ENCODE measurements around the gene CRB2. TPM values are rescaled to one million over a fixed set of nuclear protein-coding genes. Genes with fewer than 3 reads are reported as not detected.
"Not testable (repeated sequence)": the region's sequence is repeated elsewhere in the genome, so short reads cannot be mapped to it uniquely, and the experiment has no call there.

The CRB2 gene
- total RNA-seq, 3 donors from 2014 or later, result 0.03 TPM; not detected in 2

DNA sequence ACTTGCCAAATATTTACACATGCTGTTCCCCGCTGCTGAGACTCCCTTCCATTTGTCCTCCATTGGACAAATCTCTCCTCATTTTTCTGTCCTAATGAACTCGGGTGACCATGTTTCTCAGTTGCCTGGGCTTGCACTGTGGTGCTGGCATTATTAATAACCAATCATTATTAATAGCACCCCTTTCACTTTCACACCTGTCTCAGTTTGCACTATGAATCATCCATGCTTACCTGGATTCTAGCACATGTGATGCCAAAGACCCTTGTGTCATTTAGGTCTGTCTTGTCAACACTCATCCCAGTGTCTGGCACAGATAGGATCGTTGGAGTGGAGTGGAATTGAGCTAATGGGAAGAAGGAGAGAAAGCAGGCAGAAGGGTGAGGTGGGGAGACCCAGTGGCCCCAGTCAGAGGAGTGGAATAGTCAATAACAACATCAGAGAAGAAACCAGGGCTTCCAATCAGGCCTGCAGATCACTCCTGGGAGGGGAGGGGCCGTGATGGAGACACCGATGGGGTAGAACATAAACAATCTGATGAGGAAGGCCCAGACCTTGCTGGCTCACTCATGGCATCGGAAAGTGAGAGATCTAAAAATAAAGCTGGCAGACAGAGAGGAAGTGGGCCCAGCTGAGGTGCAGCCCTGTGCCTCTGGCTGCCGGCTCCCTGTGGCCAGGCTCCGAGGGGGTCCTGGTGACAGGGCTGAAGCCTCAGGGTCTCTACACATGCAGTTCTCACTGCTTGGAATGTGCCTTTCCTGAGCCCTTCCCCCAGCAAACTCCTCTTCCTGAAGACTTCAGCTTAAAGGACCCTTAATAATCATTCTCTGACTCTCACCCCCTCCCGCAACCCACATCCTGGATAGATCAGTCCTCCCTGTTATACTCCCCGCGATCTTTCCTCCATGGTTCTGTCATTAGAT lies 33.5 kb upstream of the CRB2 start:
- H3K4me1 Mint-ChIP-seq (ENCODE audit: low read depth), result peaks cover 34% of the 10 kb centered on the region

GRCh38 chr9:123323196-123324013 lies 32.6 kb upstream of the CRB2 start:
- DNase-seq, result no peak
- peak overlapping the region; percentile 59 for H3K4me3 Mint-ChIP-seq

More for the DNA sequence above, 33.5 kb upstream of the CRB2 start:
- Mint-ChIP-seq H3K27me3 (ENCODE audit: low read depth) (no peaks in the 10 kb centered on the region), H3K4me3 (peak overlapping the region; percentile 59), H3K36me3 (ENCODE audit: insufficient read depth) (no peaks in the 10 kb centered on the region), H3K9me3 (no peaks in the 10 kb centered on the region)
- peak; percentile 84 to 88 for ATAC-seq
- DNase-seq, result peak; percentile 37

GRCh38 chr9:123324767-123325183 lies 31.2 kb upstream of the CRB2 start:
- Mint-ChIP-seq H3K4me1 (ENCODE audit: low read depth) (peaks cover 36% of the 10 kb centered on the region), H3K36me3 (ENCODE audit: insufficient read depth) (no peaks in the 10 kb centered on the region), H3K4me3 (no peak overlapping the region), H3K9me3 (no peaks in the 10 kb centered on the region), H3K27me3 (ENCODE audit: low read depth) (no peaks in the 10 kb centered on the region)
- no peak for DNase-seq
- ATAC-seq, result no peak

More at GRCh38 chr9:123323196-123324013, 32.6 kb upstream of the CRB2 start:
- Mint-ChIP-seq H3K9me3 (no peaks in the 10 kb centered on the region), H3K4me1 (ENCODE audit: low read depth) (peaks cover 34% of the 10 kb centered on the region), H3K27me3 (ENCODE audit: low read depth) (no peaks in the 10 kb centered on the region), H3K36me3 (ENCODE audit: insufficient read depth) (no peaks in the 10 kb centered on the region)
- ATAC-seq, result no peak

DNA sequence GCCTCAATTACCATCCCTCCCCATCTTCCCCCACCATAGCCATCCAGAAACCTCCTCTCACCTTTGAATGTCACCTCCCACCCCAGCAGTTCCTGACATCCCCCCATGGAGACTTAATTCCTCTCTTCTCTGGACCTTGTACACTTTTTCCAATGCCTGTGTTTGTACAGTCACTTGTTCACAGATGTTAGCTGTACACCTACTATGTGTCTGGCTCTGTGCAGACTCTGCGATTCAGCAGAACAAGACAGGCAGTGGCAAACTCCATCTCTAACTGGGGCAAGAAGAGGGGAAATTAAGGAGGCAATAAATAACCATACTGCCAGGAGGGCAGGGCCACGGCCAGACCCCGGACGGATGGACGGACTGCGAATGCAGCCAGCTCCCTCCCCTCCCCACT lies 29.8 kb upstream of the CRB2 start:
- no peaks in the 10 kb centered on the region for H3K9me3 Mint-ChIP-seq
- H3K36me3 Mint-ChIP-seq (ENCODE audit: insufficient read depth), result no peaks in the 10 kb centered on the region
- H3K27me3 Mint-ChIP-seq (ENCODE audit: low read depth), result no peaks in the 10 kb centered on the region
- no peak overlapping the region for H3K4me3 Mint-ChIP-seq
- H3K4me1 Mint-ChIP-seq (ENCODE audit: low read depth), result peaks cover 32% of the 10 kb centered on the region
- DNase-seq, result no peak
- no peak for ATAC-seq

DNA sequence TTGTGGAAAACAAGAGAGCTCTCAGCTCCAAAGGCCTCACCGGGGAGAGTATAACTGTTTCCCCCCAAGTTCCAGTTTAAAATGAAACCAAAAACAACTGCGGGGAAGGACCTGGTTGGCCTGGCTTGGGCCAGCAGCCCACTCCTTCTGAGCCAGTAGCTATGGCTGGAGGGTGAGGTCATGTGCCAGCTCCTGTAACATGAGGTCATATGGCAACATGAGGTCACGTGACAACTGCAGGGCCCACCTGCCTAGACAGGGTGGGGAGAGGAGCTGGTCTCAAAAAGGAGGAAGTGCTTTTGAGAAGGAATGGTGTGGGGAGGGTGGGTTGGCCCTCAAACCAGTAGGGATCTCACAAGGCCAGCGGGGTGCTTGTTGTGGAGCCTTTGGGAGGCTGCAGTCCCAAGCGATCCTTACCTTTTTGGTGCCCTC lies 29.3 kb upstream of the CRB2 start:
- H3K9me3 Mint-ChIP-seq, result no peaks in the 10 kb centered on the region
- no peak for ATAC-seq
- peaks cover 27% of the 10 kb centered on the region for H3K4me1 Mint-ChIP-seq (ENCODE audit: low read depth)
- no peak for DNase-seq
- H3K27me3 Mint-ChIP-seq (ENCODE audit: low read depth), result no peaks in the 10 kb centered on the region
- no peak overlapping the region for H3K4me3 Mint-ChIP-seq
- no peaks in the 10 kb centered on the region for H3K36me3 Mint-ChIP-seq (ENCODE audit: insufficient read depth)

GRCh38 chr9:123327697-123328100 lies 28.3 kb upstream of the CRB2 start:
- Mint-ChIP-seq H3K4me1 (ENCODE audit: low read depth) (peaks cover 17% of the 10 kb centered on the region), H3K36me3 (ENCODE audit: insufficient read depth) (no peaks in the 10 kb centered on the region), H3K9me3 (no peaks in the 10 kb centered on the region), H3K4me3 (no peak overlapping the region), H3K27me3 (ENCODE audit: low read depth) (no peaks in the 10 kb centered on the region)
- DNase-seq (no peak), ATAC-seq (no peak)

DNA sequence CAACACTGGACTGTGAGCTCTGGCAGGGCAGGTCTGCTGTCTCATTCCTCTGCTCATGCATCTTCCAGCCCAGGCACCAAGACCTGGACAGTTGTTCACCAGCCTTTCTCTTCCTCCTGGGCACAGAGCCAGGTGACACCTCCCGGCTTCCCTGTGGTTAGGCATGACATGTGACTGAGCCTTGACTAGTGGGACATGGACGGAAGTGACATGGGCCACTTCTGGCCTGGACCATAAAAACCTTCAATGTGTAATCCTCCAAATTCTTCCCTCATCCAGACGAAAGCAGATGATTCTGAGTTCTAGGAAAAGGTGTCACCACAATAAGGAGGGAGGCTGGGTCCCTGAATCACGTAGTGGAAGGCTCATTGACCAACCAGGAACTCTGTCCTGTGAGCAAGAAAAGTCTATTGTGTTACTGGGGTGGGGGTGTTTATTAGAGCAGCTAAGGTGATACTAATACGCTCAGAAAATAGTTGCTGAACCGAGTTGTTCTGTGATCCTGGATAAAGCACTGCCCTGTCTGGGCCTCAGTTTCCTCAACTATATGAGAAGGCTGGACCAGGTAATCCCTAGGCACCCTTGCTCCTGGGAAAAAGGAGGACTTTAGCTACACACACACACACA lies 26.6 kb upstream of the CRB2 start:
- Mint-ChIP-seq H3K4me3 (no peak overlapping the region), H3K27me3 (ENCODE audit: low read depth) (no peaks in the 10 kb centered on the region), H3K4me1 (ENCODE audit: low read depth) (peaks cover 11% of the 10 kb centered on the region), H3K36me3 (ENCODE audit: insufficient read depth) (no peaks in the 10 kb centered on the region), H3K9me3 (no peaks in the 10 kb centered on the region)
- ATAC-seq, result no peak
- no peak for DNase-seq

DNA sequence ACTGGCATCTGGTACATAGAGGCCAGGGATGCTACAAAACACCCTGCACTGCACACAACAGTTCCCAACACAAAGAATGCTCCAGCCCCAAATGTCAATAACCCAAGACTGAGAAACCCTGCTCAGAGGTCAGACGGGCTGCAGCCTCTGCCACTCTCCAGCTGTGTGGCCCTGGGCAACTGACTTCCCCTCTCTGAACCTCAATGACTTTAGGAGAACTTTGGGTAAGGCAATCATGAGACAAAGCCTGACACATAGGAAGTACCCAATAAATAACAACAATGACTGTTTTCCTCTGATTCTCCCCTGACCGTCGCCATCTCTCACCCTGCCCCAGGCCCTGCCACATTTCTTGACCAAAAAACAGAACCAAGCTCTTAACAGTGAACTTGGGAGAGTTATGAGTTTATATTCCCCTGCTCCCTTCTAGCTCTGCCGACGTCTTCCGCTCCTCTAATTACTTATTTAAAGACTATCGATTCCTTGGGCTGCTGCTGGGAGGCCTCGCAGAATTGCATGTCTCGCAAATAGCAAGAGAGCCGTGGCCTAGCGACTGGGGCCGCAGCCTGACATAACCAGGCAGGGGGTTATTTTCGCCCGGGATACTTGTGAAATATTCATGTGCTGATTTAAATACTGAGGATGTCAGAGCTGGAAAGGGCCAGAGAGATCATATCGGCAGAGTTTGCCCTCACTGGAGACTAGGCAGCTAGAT lies 24.5 kb upstream of the CRB2 start:
- Mint-ChIP-seq H3K4me3 (no peak overlapping the region), H3K9me3 (no peaks in the 10 kb centered on the region), H3K36me3 (ENCODE audit: insufficient read depth) (no peaks in the 10 kb centered on the region), H3K27me3 (ENCODE audit: low read depth) (no peaks in the 10 kb centered on the region), H3K4me1 (ENCODE audit: low read depth) (peaks cover 8% of the 10 kb centered on the region)
- ATAC-seq, result no peak
- no peak for DNase-seq

DNA sequence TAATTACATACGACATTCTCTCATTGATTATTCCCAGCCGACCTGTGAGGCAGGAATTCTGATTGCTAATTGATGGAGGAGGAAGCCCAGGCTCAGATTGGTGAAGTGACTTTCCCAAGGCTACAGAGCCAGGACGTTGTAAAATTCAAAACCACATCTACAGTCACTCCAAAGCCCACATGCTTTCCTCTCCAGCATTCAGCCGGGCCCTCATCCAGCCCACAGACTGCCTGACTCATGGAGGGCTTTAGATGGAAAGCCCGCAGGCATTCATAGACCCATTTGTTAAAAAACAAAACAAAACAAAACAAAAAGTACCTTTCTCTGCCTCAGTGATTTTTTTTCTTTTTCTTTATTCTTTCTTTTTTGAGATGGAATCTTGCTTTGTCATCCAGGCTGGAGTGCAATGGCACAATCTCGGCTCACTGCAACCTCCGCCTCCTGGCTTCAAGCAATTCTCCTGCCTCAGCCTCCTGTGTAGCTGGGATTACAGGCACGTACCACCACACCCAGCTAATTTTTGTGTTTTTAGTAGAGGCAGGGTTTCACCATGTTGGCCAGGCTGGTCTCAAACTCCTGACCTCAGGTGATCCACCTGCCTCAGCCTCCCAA lies 22.8 kb upstream of the CRB2 start:
- DNase-seq; H3K4me3 Mint-ChIP-seq; H3K27me3 Mint-ChIP-seq (ENCODE audit: low read depth); H3K36me3 Mint-ChIP-seq (ENCODE audit: insufficient read depth); H3K9me3 Mint-ChIP-seq: not testable (repeated sequence)
- peaks cover 13% of the 10 kb centered on the region for H3K4me1 Mint-ChIP-seq (ENCODE audit: low read depth)
- peak; percentile 57 to 71 for ATAC-seq

DNA sequence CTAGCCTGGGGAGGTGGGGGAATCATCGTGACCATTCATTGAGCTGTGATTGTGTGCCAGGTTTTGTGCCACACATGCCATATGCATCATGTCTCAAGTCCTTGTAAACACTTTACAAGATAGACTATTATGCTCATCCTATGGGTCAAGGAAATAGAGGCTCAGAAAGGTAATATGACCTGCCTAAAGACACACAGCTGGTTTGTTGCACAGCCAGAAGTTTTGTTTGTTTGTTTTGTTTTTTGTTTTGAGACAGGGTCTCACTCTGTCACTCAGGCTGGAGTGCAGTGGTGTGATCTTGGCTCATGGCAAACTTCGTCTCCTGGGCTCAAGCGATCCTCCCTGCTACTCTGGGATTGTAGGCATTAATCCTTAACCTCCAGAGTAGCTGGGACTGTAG lies 21.4 kb upstream of the CRB2 start:
- no peaks in the 10 kb centered on the region for H3K27me3 Mint-ChIP-seq (ENCODE audit: low read depth)
- peaks cover 24% of the 10 kb centered on the region for H3K4me1 Mint-ChIP-seq (ENCODE audit: low read depth)
- DNase-seq, result no peak
- H3K9me3 Mint-ChIP-seq, result no peaks in the 10 kb centered on the region
- H3K36me3 Mint-ChIP-seq (ENCODE audit: insufficient read depth), result no peaks in the 10 kb centered on the region
- H3K4me3 Mint-ChIP-seq, result no peak overlapping the region
- ATAC-seq, result no peak

DNA sequence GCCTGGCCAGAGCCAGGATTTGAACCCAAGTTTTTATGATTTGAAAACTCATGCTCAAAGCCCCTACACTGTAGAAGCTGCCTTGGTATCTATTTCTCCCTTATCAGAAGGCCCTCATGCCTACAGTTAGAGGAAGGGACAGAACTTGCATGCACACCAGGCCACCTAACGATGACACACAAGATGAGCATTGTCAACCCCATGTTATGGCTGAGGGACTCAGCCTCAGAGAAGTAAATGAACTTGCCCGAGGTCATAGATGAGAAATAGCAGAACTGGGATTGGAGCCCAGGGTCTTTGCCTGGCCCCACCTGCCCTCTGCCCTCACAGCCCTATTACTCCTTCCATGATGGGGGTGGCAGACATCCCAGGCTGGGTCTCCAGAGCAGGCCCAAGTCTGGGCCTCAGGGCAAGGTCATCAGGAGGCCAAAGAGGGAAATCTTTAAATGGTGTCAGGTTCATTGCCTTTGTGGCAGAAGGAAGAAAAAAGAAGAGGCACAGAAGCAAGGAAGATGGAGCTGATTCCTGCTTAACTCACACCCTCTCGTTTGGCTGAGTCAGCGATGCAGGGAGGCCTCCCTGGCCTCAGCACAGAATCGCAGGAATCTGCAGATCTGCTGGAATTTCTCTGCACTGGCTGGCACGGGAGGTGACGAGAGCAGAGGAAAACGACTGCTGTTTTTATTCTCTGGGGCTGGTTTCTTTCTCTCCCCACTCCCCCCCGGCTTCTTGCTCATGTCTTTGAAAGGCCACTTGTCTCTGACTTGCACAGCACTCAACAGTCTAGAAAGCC lies 20.6 kb upstream of the CRB2 start:
- H3K4me3 Mint-ChIP-seq, result no peak overlapping the region
- H3K36me3 Mint-ChIP-seq (ENCODE audit: insufficient read depth), result no peaks in the 10 kb centered on the region

GRCh38 chr9:123335986-123336329 lies 20.0 kb upstream of the CRB2 start:
- H3K27me3 Mint-ChIP-seq (ENCODE audit: low read depth), result no peaks in the 10 kb centered on the region
- H3K4me1 Mint-ChIP-seq (ENCODE audit: low read depth), result peaks cover 37% of the 10 kb centered on the region

More for the DNA sequence above, 20.6 kb upstream of the CRB2 start:
- Mint-ChIP-seq H3K9me3 (no peaks in the 10 kb centered on the region), H3K4me1 (ENCODE audit: low read depth) (peaks cover 31% of the 10 kb centered on the region), H3K27me3 (ENCODE audit: low read depth) (no peaks in the 10 kb centered on the region)
- DNase-seq (no peak), ATAC-seq (no peak)

DNA sequence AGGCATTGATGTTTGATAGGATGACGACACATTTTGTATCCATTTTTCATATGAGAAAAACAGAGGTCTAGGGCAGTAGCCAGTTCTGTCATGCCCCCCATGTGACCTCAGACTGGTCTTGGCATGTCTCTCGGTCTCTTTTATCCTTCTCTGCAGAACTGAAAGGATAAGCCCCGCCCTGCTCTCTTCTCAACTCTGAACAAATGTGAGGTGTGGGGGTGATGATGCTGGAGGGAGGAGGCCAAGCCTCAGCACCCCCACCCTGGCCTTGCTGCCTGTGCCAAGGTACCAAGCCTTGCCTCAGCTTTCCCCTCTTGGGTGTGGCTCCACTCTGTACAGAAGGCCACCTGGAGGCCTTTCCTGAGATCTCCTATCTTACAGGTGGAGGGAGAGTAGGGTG lies 19.5 kb upstream of the CRB2 start:
- H3K27me3 Mint-ChIP-seq (ENCODE audit: low read depth), result no peaks in the 10 kb centered on the region
- H3K4me1 Mint-ChIP-seq (ENCODE audit: low read depth), result peaks cover 42% of the 10 kb centered on the region
- no peak overlapping the region for H3K4me3 Mint-ChIP-seq
- no peaks in the 10 kb centered on the region for H3K9me3 Mint-ChIP-seq
- H3K36me3 Mint-ChIP-seq (ENCODE audit: insufficient read depth), result no peaks in the 10 kb centered on the region
- DNase-seq (no peak), ATAC-seq (no peak)

More at GRCh38 chr9:123335986-123336329, 20.0 kb upstream of the CRB2 start:
- no peak for ATAC-seq
- no peak for DNase-seq
- H3K9me3 Mint-ChIP-seq, result no peaks in the 10 kb centered on the region
- H3K36me3 Mint-ChIP-seq (ENCODE audit: insufficient read depth), result no peaks in the 10 kb centered on the region
- no peak overlapping the region for H3K4me3 Mint-ChIP-seq
